Measurements from ENCODE around the gene MEF2C.

Gene MEF2C

DNA sequence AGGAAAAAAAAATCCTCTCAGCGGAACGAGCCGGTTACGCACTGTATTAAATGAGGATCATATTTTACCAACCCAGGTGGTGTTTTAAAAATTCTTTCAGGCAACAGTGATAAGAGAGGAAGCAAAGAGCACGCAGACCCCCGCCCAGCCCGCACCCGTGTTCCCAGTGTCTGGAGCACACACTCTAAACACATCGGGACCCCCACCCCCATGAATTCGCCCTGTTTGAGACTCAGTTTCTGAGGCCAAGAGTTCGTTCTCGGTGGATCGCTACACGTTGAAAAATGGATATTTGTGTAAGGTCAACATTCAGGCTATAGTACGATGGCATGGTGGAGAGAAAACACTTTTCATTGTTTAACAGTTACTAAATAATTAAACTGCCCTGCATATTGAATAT, 196.3 kb downstream of the MEF2C start:
- no peak for DNase-seq

DNA sequence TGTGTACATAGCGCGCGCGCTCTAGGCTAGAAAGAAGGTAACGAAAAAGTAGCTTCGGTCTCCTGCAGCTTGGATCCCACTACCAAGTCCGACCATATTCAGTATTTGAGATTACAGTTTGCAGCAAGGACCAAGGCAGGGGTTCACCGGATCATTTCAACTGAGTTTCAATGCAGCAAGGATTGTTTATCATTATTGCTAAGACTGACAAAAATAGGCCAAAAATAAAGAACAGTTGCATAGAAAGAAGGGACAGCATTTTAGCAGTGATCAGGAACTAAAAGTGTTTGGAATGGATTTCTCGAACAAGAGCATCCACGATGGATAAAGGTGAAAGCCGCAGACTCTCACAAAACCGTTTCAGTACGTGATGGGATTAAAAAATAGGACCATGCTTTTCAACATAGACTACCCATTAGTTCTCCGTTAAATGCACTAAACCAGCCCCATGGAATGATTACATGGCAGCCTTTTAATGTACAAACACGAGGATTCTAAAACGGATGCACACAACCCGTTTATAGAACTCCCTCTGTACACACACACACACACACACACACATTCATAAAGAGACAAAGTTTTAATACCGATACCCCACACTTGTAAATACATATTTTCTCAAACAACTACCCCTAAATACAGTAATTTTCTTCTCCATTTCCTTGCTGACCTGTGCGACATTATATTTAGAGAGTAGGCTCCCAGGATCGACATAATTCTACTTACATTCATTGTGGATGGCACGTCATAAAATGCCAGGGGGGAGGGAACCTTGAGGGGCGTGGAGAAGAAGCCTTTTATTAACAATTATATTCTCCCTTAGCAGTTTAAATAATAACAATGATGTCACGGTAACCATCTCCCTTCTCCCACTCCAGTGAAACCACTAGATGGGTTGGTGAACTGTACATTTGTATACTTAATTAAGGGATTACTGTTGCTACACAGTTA, 197.1 kb downstream of the MEF2C start:
- no peak for DNase-seq

DNA sequence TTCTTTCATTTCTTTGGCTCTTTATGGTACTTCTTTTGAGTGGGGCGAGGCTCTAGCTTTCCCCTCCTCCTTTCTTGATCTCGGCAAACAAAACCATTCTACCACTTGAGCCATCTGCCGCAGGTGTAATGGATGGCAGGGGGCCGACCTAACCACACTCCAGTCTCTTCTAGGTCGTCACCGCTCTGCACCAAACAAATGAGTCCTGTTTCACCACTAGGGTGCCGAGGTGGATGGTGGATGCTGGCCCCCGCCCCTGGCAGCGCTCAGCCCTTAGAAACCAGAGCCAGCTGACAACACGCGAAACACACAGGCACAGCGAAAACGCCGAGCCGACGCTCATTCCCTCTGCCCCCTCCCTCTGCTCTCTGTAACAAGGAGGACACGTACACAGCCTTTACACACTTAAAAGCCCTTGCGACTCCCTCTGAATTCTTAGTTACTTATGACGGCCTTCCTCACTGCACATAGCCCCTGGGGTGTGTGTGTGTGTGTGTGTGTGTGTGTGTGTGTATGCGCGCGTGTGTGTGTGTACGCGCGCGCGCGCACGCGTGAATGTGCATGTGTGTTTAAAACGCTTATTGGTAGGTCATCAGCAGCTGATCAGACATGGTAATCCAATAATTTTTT, 199.4 kb downstream of the MEF2C start:
- no peak for DNase-seq

DNA sequence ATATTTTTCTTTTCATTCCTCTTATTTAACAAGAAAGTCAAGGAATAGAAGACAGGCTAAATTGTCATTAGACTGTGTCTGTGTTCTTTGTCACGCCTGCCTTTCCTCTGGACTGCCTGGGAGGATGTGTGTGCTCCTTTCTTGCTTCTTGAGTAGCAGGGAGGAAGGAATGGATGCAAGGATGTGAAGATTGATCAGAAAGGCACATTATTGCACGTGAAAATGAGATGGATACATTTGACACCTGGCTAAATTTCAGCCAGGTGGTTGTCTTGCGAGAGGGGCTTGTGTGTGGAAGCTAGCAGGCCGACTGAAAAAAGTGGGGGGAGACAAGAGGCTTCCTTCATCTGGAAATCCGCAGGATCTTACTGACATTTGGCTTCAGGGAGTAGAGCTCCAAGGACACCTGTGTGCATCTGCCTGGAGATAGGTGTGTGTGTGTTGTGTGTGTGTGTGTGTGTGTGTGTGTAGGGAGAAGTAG, 200.1 kb downstream of the MEF2C start:
- no peak for DNase-seq

DNA sequence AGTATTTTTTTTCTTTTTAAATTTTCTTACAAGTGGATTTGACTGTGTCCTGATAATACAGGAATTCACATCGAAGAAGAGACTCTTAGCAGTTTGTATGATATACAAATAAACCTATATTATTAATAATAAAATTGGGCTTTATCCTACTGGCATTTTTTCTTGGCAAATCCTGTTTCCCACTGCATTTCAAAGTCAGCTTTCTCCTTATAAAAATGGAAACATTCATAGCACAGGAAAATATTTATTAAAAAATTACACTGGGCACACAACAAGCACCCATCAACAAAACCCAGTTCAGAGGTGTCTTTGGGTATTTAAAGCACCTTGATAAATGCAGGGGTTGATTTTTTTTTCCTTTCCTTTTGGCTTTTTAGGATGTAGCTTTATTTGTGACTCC, 200.9 kb downstream of the MEF2C start:
- no peak for DNase-seq

DNA sequence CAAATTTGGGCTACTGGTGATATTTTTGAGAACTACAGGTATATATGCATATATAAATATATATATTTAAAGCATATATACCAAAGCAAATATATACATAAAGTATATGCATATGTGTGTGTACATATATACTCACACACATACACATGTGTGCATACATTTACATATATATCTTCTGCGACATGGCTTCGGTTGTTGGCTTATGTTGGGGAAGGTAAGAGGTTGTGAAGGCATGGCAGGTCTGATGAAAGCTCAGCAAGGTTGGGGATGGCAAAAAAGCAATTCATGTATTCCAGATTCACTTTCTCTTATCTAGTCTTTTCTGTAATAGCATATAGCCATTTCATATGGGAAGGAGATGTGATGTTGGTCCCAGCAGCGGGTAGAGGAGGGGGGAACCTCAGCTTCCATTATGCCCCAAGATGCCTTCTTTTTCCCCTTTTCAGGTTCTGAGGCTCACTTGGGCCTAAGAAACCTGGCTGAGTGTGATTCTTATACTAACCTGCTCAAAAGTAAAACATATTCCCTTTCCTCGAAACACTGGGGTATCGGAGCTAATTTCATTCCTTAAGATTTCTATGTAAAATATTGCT, 201.7 kb downstream of the MEF2C start:
- no peak for DNase-seq

DNA sequence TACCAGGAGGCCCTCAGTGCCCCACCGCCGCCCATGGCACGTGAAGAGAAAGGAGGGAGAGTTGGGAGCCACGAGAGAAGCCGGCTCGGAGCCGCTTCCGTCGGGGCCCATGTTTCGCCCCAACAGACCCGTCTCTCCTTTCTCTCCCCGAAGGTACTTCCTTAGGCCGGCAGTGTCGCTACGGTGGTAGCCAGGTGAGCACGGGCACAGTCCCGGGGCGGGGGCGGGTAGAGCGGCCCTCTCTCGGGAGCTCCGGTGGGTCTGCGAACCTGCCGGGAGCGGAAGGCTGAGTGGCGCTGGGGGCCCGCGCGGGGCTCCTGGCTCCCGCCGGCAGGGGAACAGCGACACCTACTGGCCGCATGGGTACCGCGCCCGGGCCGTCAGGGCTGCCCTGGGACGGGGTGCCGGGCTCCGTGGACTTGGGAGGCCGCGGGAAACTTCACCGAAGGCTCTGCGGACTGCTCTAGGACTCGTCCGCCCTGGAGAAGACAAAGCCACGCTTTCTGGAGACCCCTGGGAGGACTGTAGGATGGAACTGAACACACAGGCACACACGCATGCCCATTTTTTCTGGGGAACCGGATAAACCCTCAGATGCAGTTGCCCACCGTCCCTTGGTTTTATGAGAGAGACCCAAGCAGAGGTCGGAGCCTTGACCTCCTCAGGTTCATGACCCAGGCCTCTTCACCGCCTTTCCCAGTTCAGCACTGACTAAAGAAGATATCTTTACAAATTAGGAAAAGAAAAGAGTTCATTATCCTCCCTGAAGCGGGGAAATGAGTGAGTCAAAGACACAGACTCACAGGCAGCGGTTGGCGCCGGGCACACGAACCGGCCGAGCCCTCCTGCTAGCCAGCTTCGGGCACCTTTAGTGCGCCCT, 202.5 kb downstream of the MEF2C start:
- peak; percentile 79 for DNase-seq

DNA sequence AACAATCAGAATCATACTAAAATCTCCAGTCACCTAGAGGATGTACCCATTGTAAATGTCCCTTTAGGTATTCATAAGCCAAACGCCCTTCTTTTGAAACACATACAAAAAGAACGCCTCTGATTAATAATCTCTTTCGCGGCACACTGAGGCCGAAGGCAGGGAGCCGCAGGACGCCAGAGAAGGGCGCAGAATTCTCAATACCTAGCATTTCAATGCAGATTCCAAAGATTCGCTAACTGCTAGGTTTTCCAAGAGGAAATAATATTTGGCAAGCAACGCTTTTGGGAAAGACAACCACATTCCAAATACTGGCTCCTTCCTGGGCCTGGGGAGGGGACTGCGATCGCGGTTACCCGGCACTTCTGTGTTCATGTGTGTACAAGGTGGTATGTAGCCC, 203.3 kb downstream of the MEF2C start:
- no peak for DNase-seq

DNA sequence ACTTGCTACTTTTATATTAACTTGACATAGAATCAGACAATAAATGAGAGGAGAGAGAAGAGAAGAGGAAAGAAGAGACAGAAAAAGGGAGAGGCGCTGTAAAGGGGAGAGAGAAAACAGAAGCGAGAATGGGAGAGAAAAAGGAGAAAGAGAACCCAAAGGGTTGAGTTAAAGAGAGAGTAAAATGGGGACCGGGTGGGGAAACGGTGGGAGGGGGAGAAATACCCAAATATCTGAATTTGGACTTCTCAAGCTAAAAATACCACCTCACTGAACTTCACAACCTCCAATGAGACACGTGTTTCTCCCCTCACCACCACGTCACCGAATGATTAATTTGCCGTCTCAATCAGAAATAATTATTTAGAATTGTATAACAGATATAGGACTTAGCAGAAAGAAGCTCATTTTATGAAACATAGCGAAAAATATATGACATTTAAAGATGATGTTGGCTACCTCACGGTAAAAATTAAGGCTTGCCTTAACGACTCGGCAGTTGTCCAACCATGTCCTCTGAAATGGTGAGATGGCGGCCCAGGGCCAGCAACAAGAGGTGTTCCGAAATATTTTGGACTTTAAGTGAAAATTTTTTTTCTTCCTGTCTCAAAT, 204.1 kb downstream of the MEF2C start:
- no peak for DNase-seq

DNA sequence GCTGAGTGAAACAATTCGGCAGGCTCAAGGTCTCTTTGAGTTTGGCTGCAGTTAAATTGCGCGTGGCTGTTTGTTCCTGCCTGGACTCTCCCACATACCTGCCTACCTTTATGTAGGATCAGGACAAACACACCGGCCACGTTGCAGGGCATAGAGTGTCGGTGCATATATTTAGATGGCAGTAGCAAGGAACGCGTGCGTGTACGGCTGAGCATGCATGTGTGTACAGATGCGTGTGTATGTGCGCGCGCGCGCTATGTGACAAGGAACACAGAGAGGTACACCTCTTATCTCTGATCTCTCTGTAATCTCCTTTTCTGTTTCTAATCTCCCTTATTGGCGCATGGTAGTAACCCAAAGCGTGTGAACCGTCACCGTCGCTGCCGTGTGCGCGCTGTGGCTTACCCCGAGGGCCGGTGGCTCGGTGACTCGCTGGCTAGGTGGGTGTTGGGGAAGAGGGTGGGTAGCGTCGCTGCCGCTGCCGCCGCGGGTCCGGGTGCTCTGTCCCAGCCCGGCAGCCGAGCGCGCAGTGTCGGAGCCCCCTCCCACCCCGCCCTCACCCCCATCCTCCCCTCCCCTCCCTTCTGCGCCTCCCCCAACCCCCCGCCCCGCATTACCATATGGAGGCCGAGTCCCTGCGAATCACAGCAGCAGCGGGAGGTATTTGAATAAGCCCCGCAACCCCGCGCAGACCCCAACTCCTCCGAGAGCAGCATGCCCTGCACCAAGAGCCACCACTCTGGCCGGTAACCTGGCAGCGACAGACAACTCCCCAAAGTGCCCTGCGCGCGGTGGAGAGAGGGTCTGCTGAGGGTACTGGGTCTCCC, 204.8 kb downstream of the MEF2C start:
- no peak for DNase-seq

DNA sequence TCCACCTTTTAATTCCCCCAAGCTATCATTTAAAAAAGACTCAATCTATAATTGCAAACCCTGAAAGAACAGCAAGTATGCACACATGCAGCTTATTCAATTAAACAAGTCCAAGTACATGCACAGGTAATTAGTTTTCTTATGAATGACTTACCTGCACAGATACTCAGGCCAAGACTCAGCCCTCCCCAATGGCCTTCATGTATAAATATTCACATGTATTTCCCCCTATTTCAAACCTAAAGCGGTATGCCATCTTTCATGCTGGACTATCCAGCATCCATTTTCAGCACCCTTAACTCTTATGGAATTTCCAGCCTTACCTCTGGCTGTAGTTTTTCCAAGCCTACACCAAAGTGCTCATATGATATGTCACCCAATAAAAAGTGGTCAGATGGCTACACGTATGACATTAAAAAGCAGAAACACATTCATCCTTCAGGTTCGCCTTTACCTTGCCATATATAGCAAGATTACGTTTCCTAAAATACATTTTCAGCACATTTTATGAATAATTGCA, 205.5 kb downstream of the MEF2C start:
- DNase-seq = no peak

DNA sequence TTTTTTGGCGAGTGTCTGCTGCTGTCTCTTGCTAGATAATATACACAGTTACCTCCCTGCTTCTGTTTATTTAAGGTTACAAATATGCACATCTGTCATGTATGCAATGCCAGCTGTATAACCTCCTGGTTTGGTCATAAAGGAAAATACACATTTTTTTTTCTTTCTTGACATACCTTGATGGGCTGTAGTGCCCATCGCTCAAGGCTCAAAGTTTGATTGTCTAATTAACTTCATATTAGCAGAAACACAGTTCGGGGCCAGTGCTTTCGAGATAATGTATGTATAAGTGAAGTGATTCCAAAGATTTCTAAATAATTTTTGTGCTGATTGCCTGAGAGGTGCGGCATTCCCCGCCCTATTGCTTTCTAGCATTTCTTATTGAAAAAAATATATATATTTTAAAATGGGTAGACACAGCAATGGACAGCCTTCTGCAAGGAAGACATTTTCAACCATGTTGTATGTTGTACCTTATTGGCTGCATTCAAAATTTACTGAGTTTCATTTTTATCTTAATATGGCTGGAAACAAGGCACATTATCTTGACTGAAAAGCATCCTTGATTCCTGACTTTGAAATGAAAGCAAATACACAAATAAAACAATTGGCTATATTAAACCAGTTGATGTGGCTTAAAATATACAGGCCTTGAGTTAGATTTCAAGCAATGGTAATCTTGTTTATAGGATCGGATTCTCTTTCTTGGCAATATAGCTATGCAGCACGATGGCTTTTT, 206.2 kb downstream of the MEF2C start:
- no peak for DNase-seq

DNA sequence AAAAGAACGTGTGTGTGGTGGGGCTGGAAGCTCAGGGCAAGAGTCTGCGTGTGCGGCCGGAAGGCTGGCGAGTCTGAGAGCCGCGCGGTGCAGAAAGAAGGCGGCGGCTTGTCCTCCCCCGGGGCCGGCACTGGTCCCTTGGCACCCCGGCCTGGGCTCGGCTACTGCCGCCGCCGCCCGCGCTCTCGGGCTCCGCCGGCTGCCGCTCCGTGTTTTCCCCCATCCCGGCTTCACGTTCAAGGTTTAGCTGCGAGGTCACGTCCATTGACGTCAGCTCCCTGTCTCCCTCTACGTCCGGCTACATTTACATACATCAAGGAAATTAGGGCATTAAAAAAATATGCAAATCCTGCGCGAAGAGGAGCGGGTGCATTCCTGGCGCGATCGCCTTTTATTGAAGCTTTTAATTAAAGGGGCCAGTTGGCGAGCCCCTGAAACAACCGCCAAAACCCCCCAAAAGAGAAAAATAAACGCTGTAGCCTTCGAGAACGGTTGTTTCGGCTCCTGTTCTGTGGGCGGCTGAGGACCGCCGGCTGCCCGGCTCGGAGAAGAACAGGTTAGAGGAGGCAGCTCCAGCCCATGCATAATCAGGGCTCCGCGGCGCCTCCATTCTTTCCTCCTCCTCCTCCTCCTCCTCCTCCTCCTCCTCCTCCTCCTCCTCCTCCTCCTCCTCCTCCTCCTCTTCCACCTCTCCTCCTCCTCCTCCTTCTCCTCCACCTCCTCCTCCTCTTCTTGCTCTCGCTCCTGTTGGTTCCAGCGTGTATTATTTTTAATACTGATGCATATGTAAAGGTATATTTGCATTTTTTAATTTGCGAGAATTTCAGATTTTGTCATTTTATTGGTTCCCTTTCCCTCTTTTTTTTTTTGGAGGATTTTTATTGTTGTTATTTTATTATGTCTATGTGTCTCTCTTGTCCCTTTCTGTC, 207.0 kb downstream of the MEF2C start:
- DNase-seq = no peak

DNA sequence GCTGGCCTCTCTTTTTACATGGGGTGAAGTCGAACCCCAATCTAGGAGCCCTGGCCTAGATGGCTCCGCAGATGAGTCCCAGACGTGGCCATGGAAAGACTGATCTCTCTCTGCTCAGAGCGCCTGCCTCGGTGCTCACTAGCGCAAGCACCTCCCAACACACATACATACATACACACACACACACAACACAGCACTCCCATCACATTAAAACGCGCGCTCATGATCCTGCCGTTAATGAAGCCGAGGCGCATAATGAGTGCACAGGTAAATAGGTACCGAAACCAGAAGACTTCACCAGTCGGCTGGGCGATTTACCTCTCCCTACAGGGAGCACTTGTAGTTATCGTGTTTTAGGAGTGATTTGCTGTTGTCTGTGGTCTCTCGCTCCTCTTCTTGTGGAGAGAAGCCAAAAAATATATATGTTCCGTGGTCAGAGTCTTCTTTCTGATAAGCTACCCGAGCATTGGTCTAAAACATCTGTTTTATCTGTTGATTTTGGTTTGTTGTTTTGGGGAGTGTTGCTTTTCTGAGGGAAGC, 207.7 kb downstream of the MEF2C start:
- no peak for DNase-seq

DNA sequence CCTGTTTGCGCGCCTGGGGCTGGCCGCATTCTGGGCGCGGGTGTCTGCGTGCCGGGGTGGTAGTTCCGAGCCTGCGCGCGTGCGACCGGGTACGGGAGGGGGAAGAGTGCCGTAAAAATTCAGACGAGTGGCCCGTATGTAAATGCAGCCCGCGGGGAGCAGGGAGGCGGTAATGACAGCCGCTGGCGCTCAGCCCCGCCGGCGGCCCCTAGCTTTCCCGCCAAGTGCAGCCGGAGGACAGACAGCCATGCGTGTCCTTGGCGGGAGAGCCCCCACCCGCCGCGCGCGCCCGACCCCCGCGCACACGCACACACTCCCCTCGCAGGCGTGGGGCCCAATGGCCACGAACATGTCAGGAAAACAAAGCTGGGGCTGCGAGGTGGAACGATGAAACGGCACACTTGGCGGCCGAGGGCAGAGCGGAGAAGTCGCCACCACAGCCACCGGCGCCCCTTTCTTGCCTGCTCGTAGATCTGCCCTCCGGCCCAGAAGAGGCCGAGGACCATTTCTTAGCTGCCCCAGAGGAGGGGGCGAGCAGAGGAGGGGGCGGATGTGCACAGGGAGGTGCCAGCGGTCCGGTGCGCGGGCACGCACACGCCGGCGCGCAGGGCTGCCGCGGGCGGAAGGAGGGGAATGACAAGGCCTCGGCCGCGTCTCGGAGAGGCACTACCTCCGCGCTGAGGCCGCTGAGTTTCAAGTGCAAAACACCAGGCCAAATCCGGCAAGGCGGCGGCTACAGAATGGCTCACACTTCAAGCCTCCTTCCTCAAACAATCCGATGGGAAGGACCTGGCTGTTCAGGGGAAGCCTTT, 208.4 kb downstream of the MEF2C start:
- DNase-seq = no peak

DNA sequence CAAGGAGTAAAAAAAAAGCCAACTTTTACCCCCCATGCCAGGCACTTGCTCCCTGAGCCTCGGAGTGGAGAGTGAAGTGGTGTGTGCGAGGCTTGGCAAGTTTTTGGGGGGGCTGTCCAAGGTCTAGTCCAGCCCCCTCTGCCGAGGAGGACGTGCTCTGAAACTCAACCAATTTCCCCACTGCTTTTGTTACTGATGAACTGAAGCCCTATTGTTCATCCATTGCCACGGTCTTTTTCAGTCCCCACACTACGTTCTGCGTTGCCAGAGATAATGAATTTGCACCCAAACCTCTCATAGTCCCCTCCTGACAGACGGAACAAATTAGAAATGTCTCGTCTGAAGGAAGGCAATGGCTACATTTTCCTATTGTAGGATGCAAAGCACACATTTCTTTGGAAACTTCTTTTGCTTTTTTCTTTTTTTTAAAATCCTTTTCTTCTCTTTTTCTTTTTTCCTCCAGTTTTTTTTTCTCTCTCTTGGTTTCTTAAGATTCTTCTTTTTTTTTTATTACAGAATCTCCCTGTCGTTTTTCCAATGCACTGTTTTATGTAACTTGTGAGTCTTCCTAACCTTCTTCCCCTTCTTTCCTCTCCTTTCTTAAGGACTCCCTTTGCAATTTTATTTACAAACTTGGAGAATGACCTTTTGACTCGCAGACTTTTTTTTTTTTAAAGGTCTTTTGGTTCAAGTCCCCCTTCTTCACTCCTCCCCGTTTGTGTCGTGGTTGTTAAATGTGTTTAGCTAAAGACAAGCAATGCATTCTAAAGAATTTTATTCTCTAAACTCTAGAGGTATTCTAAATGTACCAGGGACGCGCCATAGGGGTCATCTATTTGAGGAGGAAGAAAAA, 209.5 kb downstream of the MEF2C start:
- no peak for DNase-seq

DNA sequence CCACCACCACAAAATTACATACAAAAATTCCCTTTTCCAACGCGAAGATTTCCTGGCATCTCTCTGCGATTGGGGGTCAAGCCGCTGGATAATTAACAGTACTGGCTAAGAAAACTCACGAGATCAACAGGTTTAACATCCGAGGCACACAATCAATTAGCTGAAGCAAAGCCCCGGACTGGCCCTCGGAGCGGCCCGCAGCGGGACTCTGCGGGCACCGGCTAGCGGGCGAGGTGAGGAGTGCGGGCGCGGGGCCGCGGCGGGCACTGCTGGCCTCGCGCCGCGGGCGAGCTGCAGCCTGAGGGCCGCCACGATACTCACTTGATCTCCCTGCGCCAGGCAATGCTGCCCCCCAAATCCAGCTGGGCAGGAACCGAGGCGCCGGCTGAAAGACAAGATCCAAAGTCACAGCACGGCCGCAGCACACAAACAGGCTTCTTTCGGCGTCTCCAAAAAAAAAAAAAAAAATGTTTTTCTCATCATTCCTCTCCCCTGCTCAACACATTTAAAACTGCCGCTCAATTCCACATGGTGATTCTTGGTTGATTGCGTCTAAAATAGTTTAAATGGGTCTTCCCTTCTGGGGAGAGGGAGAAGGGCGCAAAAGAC, 210.2 kb downstream of the MEF2C start:
- no peak for DNase-seq
